Bronchial epithelial cell (primary cell): ENCODE results near the gene PEX14. TPM values are rescaled to one million over a fixed set of nuclear protein-coding genes. Genes with fewer than 3 reads are reported as not detected.

ENCODE experiments used
- DNase-seq: peaks from one replicate; pipeline ENCODE4 v3.0.0-alpha.2; 2010; ENCODE audit warnings: low read depth
- FAIRE-seq: peaks from 2 replicates; lab custom pipeline; 2011; peaks lifted over from hg19 to GRCh38; lab: Jason Lieb, UNC
- H3K27me3 ChIP-seq: 2 replicates; pipeline ENCODE4 v1.5.1; 2011; ENCODE audit warnings: low read length; ENCODE audit not compliant: control insufficient read depth, insufficient read depth
- H3K36me3 ChIP-seq: 2 replicates; pipeline ENCODE4 v1.5.1; 2011; ENCODE audit warnings: low read length; ENCODE audit not compliant: control insufficient read depth, insufficient read depth
- H3K4me3 ChIP-seq: 2 replicates; pipeline ENCODE4 v1.5.1; 2011; ENCODE audit warnings: mild to moderate bottlenecking, low read depth, low read length, control low read depth
- CTCF ChIP-seq: IDR thresholded peaks from 2 replicates; pipeline ENCODE4 v1.5.1; 2011; ENCODE audit warnings: mild to moderate bottlenecking, moderate library complexity, low read length, control low read depth, inconsistent platforms; ENCODE audit not compliant: insufficient read depth, severe bottlenecking
- total RNA-seq: library from RNA; depleted of rRNA; stranded (reverse); fragments of >200 nt; gene quantifications from 2 replicates; pipeline ENCODE4 v1.2.1, GENCODE V29; 2014

PEX14 gene
- total RNA-seq, 1 donor from 2014 or later, result 8.7 TPM

DNA sequence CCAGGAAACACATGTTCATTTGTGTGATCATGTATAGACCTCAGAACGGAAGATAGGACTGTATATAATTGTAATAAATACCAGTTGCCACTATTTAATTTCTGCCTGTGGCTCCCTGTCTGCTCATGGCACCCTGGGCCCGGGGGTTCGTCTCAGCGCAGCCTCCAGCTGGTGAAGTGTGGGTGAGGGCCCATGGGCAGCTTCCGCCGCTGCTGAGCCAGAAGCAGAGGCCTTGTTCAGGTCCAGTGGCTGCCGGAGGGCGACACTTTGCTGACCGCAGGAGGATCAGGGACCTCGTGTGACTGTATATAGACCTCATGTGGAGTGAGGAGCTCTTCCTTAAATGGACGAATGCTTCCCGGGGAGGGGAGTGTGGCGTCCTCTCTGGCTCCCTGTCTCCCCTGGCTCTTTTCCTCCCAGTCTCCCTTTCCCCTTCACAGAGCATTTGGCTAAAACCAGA, 155.9 kb downstream of the PEX14 start:
- Histone ChIP-seq H3K36me3 (peaks cover 2% of the 10 kb centered on the region), H3K27me3 (no peaks in the 10 kb centered on the region), H3K4me3 (no peak overlapping the region)
- no peak for FAIRE-seq
- DNase-seq, result no peak
- no peak for TF ChIP-seq CTCF

GRCh38 chr1:10631121-10631810, 156.5 kb downstream of the PEX14 start:
- no peak overlapping the region for H3K4me3 ChIP-seq
- H3K36me3 ChIP-seq, result peaks cover 2% of the 10 kb centered on the region
- no peaks in the 10 kb centered on the region for H3K27me3 ChIP-seq
- TF ChIP-seq CTCF, result no peak
- no peak for DNase-seq
- no peak for FAIRE-seq

- no peaks in the 10 kb centered on the region for H3K27me3 ChIP-seq
- FAIRE-seq (no peak), DNase-seq (no peak)
- TF ChIP-seq CTCF, result no peak
- H3K36me3 ChIP-seq, result peaks cover 2% of the 10 kb centered on the region
- H3K4me3 ChIP-seq, result no peak overlapping the region
Measured at GRCh38 chr1:10631811-10632593, 157.3 kb downstream of the PEX14 start.

DNA sequence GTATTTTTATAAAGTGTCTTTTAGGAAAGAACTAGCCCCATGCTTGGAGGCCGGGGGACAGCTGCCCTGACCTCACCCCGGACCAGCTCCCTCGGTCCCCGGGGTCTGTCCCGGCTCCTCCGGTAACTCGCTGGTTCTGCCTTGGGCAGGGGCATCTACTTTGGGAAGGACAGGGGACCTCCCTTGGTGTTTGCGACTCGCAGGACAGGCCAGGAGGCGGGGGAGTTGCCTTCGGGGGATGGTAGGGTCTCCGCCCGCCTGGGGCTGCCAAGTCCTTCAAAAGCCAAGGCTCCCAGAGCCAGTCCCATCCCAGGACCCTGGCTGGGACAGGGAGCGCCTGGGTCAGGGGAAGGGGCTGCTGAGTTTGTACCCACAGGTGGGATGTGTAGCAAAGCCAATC, 157.9 kb downstream of the PEX14 start:
- TF ChIP-seq CTCF, result no peak
- no peak for DNase-seq
- FAIRE-seq, result no peak
- no peak overlapping the region for H3K4me3 ChIP-seq
- no peaks in the 10 kb centered on the region for H3K27me3 ChIP-seq
- H3K36me3 ChIP-seq, result peaks cover 2% of the 10 kb centered on the region

DNA sequence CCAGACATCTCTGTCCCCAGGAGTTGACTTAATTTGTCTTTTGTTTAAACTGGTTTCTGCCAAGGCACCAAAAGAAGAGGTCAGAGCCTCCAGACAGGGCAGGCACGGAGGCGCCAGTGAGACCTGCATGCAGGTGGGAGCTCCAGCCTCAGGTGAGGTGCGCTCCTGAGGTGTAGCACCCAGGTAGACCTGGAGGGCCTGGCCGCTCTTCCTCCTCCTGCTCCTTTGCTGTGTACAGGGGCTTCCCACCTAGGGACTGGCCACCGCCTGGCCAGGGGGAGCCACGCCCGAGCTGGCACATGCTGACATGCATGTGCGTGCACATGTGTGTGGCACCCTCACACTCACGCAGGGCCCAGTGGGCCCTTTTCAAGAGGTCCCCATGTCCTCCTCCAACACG, 158.7 kb downstream of the PEX14 start:
- no peaks in the 10 kb centered on the region for H3K27me3 ChIP-seq
- no peak for FAIRE-seq
- no peak for DNase-seq
- no peak overlapping the region for H3K4me3 ChIP-seq
- H3K36me3 ChIP-seq, result peaks cover 2% of the 10 kb centered on the region
- no peak for TF ChIP-seq CTCF
